Activated CD4-positive, alpha-beta T cell treated with anti-CD3 and anti-CD28 coated beads for 1 hour (primary cell): ENCODE data around the gene SUSD1.

Experiments
- DNase-seq: peaks from one replicate; pipeline ENCODE4 v3.0.0-alpha.2; 2020

The SUSD1 gene

DNA sequence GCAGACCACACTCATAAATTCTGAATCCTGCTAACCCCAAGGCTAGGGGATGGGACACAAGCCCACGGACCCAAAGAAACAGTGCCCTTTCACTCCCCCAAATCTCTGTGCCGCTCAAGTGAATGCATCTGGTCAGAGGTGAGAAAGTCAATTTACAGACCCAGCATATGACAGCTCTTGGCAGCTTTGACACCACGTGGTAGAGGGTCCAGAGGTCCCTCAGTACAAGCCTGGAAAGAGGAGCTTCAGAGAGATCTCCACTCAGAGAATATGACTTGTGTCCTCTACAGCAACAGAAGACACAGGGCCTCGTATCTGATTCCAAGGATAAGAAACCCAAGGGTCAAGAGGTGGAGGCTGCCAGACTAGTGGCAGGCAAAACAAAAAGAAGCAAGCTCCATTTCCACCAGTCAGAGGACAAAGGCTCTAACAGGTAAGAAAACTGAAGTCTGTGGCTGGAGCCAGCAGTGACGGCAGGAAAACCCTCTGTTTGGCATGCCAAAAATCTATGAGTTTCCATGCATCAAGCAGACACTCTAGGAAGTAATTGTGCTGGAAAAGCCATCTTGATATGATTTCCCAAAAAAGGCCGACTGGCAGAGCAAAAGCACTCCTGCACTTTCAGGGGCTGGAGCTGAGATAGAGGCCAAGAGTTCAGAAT is 139.8 kb downstream of the SUSD1 start:
- DNase-seq, result no peak

DNA sequence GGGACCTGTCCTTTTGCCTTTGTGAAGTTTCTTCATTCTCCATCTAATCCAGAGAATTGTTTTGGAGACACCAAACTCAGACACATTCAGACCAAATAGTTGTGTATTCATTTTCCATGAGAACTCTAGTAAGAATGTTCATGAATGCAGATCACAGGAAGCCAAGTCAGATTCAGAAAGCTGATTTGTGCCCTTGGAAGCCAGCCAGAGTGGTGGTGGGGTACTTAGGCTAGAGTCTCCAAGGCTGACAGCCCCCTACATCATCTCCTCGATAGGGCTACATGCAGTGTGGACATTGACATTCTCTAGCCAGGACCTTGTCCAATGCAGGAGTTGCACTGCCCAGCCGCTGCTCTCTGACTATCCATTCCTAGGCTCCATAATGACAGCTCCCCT is 140.9 kb downstream of the SUSD1 start:
- DNase-seq, result no peak

DNA sequence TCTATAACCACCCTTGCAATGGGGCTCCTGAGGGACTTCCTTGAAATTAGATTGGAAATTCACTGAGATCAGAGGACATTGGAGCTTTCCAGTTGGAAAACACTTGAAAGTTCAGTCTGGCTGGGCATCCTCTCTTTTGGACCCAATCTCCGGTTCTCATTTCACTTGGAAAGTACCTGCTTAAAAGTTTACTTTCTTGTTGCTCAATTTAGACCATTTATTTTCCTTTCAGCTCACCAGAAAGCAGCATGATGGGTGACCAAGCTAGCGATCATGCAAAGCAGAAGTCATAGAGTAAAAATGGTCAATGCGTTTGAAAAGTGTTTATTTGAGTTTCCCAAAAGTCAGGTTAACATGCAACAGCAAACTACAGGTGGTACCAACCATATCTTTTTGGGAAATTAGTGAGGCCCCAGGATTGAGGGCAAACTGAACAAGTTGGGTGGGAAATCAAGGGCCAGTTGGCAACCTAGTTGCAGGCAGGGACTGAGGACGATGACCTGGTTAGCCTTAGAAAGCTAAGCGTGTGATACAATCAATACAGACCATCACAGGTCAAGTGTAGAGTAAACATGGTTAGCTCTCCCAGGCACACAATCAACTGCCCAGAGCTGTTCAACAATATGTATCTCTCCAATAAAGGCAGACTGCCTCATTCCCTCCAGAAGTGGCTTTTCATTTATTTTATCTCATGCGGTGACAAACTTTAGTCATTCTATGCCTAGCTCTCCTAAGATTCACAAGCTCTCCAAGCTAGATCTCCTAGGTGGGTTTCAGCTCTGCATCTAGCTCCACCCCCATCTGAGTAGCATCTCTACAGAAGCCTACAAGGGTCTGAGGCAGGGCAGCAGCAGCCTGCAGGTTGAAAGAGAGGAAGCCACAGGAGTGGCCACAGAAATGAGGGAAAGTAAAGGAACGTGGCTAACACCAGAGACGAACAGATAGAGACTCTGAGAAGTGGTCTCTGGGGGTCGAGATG is 141.6 kb downstream of the SUSD1 start:
- DNase-seq, result no peak

DNA sequence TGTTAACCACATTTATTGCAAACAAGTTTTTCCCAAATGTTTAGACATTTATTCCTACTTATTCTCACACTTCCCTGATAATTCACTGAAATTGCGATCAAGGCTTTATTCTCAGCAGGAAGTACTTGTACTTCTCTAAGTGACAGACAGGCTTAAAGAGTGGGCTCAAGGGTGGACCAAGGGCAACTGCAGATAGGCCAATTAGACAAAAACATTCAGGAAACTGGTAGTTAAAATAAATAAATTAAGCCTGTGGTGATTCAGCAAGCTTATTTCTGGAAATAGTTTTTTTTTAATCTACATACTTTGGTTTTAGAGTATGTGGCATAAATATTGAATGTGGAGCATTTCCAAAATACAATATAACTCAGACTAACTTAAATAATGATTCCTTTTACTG is 142.4 kb downstream of the SUSD1 start:
- no peak for DNase-seq

DNA sequence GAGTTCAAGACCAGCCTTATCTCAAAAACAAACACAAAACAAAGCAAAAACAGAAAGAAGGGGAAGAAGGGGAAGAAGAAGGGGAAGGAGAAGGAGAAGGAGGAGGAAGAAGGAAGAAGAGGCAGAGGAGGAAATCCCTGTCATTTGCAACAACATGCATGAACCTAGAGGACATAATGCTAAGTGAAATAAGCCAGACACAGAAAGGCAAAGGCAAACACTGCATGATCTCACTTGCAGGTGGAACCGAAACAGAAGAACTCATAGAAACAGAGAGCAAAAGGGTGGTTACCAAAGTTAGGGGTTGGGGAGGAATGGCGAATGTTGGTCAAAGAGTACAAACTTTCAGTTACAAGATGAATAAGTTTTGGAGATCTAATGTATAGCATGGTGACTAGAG is 143.1 kb downstream of the SUSD1 start:
- DNase-seq, result no peak

DNA sequence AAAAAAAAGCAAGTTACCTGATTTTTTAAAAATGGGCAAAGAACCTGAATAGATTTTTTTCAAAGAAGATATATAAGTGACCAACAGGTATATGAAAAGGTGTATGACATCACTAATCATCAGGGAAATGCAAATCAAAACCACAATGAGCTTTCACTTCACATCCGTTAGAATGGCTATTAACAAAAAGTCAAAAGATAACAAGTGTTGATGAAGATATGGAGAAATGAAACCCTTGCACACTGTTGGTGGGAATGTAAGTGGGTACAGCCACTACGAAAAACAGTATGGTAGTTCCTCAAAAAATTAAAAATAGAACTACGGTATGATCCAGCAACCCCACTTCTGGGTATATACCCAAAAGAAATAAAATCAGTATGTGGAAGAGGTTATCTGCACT is 143.7 kb downstream of the SUSD1 start:
- DNase-seq, result no peak

DNA sequence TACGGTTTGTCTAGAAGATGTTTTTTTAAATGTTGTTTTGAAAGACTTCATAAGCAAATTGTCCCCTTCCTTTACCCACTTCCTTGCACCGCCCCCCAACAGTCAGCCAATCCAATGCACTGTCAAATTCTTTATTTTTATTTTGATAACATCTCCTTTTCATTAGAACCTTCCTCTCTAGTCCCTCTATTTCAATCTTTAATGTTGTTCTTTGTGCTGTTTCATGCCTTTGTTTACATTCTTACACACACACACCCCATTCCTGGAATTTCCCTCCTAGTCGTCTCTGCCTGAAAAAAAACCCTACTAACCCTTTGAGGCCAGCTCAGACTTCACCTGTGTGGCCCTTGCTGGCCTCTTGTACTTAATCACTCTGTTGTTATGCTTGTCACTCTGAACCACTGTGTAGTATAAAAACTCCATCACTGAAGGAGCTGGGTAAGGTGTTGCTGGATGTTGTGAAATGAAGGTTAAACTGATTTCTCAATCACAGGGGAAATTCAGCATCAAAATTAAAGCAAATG is 145.1 kb downstream of the SUSD1 start:
- DNase-seq, result no peak

DNA sequence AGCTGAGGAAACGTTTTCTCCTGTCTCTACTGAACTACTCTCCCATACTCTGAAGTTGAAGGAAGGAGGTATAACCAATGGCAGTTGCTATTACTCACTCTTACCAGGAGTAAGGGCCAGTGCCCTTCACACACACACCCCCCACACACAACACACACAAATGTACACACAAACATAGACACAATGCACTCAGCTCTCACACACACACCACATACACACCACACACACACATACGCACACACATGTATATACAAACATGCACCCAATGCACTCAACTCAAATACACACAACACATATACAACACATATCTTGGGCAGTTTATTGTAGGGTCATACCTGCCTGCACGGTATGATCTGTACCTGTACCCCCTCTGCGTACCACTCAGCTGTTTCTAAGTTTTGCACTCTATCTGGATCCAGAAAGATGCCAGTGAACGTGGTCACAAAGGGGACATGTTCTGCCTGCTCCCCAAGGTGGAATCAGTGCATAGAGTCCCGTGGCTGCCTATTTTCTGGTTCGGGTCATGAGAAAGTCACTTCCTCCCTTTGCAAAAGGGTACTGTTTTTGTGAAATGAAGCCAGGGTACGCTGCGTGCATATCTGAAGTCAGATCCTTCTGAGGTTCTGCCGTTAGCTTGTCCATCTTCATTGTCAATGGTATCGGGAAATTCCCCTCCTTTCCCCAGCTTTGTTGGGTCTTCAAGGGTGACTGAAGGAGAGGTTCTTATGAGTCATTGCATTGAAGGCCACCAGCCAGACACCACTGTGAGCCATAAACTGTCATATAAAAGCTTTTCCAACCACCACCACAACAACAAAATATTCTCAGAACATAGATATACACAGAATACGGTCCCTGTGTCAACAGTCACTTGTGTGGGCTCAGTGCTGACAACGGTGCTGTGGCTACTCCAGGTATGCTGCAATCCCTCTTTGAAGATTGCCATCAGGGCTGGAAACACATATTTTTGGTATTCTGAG is 146.6 kb downstream of the SUSD1 start:
- no peak for DNase-seq

DNA sequence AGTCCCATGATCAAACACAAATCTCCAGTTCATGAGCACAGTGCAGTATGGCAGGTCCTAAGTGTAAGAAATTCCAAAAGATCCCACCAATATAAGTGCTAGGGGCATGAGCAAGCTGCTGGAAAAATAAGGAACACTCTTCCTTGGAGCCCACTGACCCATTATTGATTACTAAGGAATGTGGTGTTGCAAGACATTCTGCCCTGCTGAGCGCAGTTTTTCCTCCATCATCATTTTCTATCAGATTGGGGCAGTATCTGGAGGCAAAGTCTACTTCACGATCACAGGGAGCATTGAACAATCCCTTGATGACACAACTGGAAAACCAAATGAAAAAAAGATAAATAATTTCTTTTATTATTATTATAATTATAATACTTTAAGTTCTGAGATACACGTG is 149.2 kb downstream of the SUSD1 start:
- no peak for DNase-seq

DNA sequence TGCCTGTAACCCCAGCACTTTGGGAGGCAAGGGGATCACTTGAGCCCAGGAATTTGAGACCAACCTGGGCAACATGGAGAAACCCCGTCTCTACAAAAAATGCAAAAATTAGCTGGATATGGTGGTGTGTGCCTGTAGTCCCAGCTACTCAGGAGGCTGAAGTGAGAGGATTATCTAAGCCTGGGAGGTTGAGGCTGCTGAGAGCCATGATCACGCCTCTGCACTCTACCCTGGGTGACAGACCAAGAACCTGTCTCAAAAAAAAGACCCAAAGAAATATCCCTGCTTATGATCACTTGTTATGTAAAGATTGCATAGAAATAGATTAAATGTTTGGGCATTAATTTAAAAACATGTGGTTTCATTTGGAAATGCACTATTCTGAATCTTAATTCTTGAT is 153.4 kb downstream of the SUSD1 start:
- no peak for DNase-seq

DNA sequence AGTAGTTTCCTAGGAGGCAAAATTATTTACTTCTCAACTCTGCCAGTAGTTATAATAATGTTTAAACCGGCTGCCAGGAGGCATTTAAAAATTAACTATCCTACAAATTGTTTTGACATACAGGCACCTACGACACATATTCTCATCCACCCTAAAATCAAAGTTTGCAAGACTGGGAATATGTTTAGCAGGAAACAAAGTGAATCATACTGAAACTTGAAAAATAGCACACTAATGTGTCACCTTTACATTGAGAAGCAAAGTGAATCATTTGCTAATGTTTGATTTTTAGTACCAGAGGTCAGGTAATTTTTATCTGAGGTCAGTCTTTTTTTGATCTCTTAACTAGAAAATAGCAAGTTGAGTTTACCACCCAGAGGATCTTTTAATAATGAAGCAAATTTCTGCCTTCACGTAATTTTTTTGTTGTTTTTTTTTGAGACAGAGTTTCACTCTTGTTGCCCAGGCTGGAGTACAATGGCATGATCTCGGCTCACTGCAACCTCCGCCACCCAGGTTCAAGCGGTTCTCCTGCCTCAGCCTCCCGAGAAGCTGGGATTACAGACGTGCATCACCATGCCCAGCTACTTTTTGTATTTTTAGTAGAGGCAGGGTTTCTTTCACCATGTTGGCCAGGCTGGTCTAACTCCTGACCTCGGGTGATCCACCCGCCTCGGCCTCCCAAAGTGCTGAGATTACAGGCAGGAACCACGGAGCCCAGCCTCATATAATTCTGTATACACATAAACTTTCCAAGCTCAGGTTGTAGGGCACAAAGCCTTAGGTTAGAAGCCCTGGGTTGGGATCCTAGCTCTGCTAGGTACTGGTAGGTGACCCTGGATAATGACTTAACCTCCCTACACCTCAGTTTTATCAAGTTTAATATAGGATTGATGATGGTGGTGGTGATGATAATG is 154.2 kb downstream of the SUSD1 start:
- no peak for DNase-seq

DNA sequence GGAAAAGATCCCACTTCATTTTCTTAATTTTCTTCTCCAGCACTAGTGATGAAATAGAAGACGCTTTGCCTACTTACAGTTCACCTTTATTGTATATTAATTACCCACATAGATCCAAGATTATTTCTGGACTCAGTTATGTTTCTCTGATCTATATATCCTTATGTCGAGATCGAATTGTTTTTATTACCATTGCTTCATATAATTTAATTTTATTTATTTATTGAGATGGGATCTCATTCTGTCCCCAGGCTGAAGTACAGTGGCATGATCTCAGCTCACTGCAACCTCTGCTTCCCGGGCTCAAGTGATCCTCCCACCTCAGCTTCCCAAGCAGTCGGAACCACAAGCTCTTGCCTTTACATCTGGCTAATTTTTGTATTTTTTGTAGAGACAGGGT is 157.2 kb downstream of the SUSD1 start:
- DNase-seq, result no peak

DNA sequence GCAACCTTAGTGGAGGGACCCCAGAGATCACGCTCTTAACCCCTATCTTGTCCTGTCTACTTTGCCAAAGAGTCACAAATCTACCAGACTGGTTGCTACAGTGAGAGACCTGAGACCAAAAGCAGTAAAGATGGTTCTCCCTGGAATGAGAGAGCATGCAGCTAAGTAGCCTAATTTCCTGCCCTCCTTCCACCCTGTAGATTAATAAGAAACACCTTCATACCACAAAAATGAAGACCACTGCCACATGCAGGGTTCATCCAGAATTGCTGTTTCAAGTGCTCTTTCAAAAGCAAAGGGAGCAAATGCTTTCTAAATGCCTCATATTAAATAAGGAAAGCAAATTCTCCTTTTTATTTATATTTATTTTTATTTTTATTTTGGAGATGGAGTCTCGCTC is 159.4 kb downstream of the SUSD1 start:
- no peak for DNase-seq

DNA sequence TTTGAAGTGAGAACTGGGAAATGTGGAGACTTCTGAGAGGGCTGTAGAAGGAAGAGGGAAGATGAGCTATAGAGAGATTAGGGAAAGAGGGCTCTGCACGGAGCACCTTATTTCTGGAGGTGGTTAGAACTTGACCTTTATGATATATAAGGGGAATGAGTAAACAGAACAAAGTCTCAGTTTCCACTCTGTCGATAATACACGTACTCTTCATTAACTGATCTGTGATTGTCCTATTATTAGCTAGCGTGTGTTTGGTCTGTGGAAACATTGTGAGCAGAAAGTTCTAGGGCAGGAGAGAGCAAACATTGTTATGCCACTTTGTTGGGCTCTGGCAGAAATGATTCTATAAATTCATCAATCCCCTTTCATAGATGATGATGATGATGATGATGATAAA is 159.9 kb downstream of the SUSD1 start:
- no peak for DNase-seq

DNA sequence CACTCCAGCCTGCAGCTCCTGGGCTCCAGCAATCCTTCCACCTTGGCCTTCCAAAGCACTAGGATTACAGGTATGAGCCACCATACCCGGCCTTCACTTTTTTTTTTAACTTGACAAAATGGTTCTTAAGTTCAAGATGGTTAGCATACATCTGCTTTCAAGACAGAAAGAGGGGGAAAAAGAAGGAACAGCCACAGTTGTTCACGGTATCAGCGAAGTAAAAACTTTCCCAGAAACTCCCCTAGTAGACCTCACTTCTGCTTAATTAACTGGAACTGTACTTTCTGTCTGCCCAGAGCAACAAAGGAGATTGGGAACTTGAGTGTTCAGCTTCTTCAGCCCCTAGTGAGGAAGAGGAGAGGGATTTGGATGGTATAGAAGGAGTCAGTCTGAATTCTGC is 161.8 kb downstream of the SUSD1 start:
- no peak for DNase-seq

DNA sequence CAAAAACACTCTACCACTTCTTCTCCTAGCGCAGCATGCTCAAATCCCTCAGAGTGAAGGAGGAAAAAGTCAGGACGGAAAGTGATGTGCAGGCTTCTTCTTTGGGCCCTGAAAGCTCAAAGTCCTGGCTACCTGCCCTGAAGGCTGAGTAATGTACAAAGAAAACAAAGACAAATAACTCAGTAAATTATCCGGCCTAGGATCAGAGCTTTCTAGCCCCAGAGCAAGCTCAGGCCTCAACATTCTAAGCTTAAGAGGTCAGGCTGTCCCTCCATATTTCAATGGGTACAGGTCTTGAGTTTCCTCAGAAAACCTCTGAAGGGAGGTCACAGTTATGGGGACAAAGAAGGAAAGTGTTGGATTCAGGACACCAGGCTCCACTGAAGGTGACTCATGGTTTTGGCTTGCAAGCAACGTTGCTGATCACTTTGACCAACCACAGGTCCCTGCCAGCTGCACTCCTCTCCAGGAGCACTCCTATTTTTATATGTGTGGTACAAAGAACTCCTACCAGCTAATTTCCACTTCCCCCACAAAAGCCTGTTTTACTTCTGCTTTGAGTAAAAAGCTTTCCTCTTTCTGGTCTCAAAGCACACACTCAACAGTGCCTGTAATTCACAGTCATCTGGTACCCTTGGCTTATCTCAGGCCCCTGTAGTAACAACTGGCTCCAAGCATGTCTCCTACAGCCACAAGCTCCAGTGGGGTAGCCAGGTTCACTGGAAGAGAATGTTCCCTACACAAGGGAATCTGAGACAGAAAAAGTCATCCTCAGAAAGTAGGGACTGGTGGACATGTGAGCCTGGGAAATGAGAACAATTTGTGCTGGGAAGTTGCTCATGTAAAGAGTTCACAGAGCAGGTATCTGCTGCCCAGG is 162.8 kb downstream of the SUSD1 start:
- DNase-seq, result no peak

DNA sequence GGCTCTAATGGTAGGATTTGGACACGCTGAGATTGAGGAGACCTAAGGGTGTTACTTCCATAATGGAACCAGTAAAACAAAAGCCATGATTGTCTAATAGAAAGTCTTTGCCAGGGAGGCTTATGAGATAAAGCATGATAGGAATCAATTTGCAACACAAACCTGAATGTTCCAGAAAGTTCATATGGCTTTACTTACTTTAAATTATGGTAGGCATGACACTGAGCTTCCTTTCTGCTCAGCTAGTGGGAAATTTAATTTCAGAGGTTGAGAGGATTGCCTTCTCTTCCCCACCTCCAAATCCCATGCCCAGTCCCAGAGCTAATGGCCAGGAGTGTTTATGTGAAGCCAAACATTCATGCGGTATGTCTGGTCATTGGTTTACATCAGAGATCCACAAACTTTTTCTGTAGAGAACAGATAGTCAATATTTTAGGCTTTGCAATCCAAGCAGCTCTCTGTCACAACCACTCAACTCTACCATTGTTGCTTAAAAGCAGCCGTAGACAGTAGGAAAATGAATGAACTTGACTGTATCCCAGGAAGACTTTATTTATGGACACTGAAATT is 164.0 kb downstream of the SUSD1 start:
- DNase-seq, result no peak

DNA sequence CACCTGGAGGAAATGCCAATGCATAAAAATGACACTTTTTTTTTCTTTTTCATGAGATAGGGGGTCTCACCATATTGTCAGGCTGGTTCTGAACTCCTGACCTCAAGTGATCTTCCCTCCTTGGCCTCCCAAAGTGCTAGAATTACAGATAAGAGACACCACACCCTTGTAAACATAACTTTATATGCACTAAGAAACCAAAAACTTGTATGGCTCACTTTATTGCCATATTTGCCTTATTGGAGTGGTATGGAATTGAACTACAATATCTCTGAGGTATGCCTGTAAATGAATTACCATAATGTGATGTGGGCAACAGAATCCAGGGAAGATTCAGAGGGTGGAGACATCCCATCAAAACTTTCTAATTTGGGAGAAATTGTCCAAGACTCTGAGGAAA is 164.6 kb downstream of the SUSD1 start:
- no peak for DNase-seq

DNA sequence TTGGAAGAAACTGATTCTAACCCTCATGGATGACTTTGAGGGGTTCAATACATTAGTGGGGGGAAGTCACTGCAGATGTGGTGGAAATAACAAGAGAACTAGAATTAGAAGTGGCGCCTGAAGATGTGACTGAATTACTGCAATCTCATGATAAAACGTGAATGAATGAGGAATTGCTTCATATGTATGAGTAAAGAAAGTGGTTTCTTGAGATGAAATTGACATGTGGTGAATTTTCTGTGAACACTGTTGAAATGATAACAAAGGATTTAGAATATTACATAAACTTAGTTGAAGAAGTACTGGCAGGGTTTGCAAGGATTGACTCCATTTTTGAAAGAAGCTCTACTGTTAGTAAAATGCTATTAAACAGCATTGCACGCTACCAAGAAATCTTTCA is 165.4 kb downstream of the SUSD1 start:
- DNase-seq, result no peak

DNA sequence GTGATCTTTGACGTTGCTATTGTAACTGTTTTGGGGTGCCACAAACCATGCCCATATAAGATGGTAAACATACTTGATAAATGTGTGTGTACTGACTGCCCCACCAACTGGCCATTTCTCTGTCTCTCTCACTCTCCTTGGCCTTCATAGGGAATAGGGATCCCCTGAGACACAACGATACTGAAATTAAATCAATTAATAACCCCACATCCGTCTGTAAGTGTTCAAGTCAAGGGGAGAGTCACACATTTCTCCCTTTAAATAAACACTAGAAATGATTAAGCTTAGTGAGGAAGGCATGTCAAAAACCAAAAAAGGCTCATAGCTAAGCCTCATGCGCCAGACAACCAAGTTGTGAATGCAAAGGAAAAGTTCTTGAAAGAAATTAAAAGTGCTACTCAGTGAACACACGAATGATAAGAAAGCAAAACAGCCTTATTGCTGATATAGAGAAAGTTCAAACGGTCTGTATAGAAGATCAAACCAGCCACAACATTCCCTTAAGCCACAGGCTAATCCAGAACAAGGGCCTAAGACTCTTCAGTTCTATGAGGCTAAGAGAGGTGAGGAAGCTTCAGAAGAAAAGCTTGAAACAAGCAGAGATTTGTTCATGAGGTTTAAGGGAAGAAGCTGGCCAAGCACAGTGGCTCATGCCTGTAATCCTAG is 167.4 kb downstream of the SUSD1 start:
- DNase-seq, result no peak
